CD4-positive, alpha-beta T cell treated with Interleukin-10 for 1 hour (primary cell): Measurements from ENCODE around the gene NOTCH3.

Experiments used
- DNase-seq: peaks from one replicate; pipeline ENCODE4 v3.0.0-alpha.2; 2020

NOTCH3 gene

DNA sequence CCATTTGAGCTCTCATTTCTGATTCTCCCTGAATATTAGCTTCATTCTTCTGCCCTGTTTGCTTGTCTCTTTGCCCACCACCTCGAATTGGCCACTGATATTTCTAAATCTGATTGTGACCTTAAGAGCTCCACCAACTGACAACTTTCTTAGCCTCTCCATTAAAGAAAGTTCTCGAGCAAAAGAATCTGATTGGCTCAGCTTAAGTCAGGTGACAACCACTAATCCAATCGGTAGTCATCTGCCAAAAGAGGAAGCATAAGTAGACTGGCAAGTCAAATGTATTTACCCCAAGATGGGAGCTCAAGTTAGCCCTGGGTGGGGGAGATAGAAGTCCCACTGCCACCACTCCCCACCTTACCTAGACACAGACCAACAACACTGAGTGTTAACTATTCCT lies 41.5 kb downstream of the NOTCH3 start:
- DNase-seq, result no peak

DNA sequence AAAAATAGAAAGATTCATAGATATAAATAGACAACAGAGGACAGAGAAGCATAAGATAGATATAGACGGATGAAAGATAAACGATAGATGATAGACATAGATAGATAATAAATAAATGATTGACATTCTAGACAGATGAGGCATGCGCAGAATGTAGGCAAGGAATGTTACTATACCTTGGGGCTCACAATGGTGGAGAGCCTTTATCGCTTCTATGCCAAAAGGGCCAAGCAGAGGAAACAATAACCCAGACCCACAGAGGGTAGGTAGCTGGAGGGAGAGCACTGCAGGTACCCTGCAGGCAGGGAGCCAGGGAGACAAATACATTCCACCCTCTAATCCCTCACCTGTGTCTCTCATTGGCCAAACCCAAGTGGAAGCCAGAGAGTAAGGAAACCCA lies 44.4 kb downstream of the NOTCH3 start:
- DNase-seq, result no peak

DNA sequence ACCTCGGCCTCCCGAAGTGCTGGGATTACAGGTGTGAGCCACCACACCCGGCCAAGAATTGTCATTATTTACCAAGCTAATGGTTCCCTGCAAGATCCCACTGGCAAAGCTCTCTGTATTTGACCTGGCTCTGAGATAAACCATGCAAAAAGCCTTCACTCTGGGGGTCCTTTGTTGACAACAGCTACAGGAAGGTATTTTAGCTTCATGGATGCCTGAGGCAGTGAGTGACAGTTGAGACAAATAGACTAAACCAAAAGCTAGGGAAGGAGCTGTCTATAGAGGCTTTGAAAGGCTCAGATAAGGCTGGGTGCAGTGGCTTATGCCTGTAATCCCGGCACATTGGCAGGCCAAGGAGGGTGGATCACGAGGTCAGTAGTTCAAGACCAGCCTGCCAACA lies 45.5 kb downstream of the NOTCH3 start:
- DNase-seq, result no peak

DNA sequence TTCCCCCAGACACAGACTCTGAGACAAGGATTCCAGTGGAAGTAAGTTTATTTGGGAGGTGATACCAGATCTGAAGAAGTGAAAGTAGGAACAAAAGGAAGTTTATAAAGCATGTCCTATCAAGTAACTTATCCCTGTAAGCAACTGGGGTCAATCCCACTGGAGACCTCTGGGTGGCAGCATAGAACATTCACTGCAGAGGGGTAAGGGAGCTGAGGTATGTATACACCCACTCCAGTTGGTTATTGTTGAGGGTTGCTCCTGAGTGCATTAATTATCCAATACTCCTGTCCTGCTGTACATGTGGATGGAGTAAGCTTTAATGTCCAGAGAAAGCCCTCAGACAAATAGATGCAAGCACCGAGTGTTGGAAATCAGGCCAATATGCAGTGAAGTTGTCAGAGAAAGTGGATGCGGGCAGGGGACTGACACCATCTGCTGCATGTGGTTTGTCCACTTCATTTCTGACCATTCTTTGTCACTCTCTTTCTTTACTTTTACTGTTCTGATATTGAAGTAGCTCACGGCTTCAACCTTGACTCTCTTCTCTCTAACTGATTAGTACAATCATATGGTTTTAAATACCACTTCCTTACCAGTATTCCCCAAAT lies 46.7 kb downstream of the NOTCH3 start:
- peak; percentile 37 for DNase-seq

DNA sequence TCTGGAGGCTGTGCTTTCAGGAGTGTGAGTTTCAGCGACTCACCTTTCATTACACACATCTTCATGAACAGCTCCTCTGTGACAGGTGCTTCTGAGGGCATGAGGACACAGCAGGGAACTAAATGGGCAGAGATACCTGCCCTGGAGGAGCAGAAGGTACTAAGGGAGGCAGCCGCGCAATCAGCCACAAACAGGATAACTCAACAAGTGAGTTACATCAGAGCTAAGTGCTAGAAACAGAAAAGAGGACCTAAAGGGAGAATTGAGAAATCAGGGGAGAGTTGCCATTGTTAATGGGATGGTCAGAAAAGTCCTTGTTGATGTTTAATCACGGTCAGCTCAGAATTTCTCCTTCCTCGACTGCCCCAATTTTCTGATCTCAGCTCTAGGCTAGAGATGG lies 51.1 kb downstream of the NOTCH3 start:
- no peak for DNase-seq

DNA sequence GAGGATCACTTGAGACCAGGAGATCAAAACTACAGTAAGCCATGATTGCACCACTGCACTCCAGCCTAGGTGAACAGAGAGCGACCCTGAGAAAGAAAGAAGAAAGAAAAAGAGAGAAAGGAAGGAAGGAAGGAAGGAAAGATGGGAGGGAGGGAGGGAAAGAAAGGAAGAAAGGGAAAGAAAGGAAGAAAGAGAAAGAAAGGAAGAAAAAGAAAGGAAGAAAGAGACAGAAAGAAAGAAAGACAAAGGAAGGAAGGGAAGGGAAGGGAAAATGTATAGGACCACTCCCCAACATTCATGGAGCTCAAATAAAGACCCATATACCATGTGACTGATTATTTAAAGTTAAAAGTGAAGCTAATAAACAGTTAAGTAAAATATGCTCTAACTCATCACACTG lies 53.7 kb downstream of the NOTCH3 start:
- no peak for DNase-seq

DNA sequence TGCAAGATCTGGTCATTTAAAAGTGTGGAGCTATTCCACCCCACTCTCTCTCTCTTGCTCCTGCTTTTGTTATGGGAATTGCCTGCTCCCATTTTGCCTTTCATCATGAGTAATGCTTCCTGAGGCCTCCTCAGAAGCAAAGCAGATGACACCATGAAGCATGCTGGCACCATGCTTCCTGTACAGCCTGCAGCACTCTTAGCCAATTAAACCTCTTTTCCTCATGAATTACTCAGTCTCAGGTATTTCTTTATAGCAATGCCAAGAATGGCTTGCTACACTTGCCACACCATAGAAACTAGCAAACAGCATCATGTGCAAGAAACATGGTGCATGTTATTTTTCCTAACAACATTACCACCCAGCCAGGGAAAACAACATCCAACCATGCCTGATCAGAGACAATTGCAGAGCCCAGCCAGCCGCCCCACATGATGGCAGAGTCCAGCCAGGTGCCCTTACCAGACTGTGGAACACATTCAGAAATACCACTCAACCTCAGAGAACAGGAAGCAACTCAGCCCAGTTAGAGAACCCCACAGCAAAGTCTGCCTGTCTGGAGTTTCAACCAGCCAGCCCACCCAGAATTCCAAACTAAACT lies 56.6 kb downstream of the NOTCH3 start:
- no peak for DNase-seq

DNA sequence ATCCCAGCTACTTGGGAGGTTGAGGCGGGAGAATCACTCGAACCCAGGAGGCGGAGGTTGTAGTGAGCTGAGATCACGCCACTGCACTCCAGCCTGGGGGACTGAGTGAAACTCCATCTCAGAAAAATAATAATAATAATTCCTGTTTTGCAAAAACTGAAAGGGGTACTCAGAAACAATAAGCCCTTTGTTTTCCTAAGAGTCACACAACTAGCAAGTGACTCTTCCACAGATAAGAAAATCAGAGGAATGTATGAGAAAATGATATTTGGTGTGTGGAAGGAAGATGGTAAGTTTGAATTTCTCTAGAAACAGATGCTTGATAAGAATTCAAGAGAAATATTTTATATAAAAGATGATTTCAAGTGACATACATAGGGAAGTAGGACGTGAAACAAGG lies 58.5 kb downstream of the NOTCH3 start:
- no peak for DNase-seq

DNA sequence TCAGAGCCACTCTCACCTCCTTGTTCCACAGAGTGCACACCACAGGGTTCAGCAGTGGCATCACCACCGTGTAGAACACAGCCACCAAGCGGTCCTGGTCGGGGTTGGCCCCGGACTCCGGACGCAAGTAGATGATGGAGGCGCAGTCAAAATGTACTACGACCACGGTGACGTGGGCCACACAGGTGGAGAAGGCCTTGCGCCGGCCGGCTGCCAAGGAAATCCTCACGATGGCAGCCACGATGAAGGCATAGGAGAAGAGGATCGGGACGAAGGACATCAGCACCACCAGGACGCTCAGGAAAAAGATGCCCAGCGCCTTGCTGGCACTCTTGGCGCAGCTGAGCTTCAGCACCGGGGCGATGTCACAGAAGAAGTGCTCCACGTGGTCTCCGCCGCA lies 59.7 kb downstream of the NOTCH3 start:
- no peak for DNase-seq

DNA sequence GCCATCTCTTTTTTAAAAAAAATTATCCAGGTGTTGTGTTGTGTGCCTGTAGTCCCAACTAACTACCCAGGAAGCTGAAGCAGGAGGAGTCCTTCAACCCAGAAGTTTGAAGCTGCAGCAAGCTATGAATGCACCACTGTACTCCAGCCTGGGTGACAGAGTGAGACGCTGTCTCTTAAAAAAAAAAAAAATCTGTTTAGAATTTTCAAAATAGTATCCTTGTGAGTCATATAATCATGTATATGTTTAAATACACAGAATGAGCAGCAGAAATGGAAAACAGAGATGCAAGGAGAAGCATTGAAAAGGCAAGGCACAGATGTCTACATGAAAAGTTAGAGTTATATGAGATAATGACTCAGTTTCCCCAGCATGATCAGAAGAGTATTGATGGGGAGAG lies 62.4 kb downstream of the NOTCH3 start:
- DNase-seq, result no peak

DNA sequence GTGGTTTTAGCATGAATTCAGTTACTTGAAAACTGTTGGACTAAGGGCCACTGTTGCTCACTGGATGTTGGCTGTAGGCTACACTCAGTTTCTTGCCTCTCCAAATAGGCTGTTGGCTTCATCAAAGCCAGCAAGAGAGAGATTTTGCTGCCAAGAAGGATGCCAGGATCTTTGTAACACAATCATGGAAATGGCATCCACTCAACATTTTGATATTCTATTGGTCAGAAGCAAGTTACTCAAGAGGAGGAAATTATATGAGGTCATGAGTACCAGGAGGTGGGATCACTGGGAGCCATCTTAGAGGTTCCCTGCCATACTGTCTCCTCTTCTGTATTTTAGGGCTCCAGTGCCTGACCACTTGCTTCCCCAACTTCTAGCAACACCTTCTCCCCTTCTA lies 63.0 kb downstream of the NOTCH3 start:
- DNase-seq, result no peak

DNA sequence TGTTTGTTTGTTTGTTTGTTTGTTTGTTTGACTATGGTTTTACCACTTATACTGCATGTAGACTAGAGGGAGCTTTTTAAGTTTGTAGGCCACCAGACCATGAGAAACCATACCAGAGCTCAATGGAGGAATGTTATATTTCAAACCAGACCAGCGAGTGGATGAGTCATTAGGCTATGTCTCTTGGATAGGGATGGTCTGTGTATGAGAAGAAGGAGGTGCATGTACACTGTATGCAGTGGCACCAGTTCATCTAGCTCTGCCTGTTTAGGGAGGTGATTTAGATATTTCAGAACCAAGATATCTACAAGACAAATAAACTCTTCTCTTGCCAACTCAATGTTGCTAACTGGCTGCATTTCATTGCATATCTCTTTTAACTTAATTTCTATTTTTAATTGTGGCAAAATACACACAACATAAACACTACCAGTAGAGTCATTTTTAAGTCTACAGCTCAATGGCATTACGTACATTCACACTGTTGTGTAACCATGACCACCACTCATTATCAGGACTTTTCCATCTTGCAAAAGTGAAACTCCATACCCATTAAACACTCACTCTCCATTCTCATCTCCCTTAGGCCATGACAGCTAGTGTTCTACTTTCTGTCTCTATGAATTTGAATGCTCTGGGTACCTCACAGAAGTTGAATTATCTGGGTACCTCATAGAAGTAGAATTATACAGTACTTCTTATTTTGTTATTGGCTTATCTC lies 64.4 kb downstream of the NOTCH3 start:
- no peak for DNase-seq

DNA sequence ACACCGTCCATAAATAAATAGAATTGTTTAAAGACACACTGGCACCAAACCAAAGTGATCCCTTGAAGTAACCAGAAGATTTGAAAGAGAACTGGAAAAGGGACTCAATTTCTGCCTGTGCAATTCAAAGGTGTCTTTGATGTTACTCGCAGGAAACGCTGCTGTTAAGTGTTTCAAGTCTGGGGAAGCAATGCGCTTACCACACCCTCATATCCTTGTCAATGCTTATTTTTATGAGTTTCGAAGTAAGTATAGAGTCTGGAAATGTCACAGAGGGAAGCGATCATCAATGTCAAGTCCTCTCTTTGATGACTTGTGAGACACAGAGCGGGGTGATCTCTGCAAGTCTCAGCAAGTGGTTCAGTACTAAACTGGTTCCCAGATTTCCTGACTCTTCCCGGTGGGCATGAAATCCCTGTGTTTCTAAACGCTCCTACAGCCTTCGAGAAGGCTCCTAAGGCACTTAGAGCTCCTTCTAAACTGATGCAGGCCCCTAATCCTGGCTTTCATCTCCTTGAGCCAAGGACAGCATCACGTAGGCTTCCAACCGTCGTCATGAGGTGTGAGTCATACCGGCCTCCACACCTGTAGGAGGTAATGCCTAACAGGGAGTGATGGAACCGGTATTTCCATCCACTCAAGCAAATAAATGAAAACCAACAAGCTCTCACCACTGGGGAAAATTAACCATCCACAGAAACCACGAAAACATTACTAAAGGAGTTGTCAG lies 70.8 kb downstream of the NOTCH3 start:
- DNase-seq, result peak; percentile 38

DNA sequence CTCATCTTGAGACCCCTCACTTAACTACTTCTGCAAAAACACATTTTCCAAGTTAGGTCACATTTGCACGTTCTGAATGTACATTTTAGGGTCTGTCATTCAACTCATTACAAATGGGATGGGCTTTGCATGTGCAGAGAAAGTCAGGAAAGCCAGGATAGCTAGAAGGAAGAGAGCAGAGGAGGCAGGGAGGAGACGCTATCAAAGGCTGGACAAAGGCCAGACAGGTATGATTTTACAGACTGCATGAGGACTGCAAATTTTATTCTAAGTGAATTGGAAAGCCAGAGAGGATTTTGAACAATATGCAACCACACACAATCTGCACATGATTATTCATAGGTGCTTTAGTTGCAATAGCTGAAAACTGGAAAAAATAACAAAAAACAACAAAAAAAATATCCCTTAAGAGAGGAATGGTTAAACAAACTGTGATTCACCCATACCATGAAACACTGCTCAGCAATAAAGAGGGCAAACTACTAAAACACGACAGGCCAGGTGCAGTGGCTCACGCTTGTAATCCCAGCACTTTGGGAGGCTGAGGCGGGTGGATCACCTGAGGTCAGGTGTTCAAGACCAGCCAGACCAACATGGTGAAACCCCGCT lies 72.5 kb downstream of the NOTCH3 start:
- no peak for DNase-seq

DNA sequence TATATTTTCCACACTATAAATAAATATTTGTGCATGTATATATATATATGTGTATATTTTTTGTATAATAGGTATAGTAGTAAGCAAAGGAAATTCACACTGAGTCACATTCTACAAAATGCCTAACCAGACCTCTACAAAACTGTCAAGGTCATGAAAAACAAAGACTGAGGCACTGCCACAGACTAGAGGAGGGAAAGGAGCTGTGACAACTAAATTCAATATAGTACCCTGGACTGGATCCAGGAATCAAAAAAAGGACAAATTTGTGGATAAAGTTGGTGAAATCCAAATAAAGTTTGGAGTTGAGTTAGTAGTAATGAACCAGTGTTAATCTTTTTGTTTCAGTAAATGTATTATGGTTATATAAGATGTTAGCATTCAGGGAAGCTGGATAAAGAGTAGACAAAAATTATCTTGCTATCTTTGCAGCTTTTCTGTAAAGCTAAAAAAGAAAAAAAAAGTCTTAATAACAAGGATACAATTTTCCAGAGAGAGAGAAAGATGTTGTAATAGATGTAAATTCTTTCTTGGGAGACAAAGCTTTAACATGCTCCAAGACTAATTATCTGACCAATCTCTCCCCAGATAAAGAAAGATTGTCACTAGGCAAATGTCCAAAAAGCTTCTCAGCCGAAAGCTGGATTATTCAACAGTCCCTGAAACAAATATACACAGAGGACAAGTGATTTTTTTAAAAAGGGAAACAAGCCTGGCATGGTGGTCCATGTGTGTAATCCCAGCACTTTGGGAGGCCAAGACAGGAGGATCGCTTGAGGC lies 74.5 kb downstream of the NOTCH3 start:
- no peak for DNase-seq

DNA sequence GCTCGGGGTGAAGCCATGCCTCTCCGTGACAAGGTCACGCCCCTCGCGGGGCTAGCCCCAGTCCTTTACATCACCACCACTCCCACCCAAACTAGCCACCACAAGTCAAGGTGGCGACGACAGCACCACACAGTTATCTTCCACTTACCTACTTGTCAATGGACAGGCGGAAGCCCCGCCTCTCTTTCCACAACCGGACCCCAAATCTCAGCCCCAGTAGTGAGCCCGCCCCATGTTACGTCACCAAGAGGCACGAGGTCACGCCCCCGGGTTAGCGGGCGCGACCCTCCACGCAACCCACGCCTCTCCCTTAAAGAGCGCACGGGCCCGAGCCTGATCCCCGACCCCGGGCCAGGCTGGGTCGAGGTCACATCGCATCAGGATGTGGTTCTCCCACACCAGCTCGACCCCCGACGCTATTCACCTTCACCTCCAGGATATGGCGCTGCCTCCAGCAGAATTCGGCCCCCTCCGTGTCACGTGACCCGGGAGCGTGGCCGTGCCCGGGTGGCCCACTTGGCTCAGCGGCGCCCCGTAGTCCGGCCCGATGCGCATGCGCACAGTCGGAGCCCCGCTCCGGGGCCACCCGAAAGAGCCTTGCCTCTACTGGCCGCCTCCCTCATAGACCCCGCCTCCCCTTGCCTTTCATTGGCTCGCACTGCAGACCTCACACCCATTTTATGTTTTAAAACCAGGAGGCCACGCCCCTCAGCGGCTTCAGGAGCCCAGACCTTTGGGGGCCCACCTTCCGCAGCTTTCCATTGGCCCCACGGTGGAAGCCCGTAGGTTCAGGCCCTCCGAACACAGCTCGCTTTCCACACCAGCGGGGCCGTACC lies 75.3 kb downstream of the NOTCH3 start:
- peak; percentile 98 for DNase-seq

DNA sequence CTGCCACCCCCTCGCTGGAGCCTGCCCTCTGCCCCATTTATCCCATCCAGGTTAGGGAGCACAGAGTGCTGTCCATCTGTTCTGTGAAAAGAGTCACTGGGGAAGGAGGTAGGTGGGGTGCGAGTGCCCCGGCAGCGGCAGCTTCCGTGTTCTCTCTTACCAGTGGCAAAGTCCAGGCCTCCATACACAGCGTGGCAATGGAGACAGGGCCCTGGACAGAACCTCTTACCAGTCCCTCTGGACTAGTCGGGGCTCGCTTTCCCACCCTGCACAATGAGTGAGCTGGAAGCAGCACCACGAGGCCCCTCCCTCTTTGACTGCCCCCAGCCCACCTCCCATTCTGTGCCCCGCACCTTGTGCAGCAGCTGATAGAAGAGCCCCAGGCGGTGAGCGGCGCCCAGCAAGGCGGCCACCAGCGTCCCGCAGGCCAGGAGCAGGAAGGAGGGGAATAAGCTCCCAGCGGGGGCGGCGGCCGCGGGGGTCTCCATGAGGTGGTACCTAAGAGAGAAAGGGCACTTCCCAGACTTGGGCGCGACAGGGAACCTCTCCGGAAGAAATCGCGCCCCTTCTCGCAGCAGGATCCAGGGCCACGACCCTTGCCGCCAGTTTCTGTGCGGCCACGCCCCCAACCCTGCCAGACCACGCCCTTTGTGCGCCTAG lies 76.1 kb downstream of the NOTCH3 start:
- no peak for DNase-seq

DNA sequence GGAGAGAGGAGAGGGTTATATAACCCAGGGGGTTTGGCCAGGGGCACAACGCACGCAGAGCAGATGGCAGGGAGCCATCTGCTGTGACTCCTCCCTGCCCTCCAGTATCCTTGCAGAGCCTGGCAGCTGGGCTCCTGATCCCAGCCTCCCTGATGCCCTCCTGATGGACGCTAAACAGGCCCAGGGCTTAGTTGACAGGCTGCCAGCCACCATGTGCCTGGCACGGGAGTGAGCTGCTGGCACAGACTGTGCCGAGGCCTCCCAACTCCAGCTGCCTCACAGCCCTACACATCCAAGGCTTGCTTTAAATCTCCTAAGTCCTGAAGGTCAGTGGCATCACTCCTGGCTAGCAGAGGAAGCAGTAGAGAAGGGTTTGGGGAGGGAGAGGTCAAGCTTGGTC lies 76.9 kb downstream of the NOTCH3 start:
- no peak for DNase-seq

DNA sequence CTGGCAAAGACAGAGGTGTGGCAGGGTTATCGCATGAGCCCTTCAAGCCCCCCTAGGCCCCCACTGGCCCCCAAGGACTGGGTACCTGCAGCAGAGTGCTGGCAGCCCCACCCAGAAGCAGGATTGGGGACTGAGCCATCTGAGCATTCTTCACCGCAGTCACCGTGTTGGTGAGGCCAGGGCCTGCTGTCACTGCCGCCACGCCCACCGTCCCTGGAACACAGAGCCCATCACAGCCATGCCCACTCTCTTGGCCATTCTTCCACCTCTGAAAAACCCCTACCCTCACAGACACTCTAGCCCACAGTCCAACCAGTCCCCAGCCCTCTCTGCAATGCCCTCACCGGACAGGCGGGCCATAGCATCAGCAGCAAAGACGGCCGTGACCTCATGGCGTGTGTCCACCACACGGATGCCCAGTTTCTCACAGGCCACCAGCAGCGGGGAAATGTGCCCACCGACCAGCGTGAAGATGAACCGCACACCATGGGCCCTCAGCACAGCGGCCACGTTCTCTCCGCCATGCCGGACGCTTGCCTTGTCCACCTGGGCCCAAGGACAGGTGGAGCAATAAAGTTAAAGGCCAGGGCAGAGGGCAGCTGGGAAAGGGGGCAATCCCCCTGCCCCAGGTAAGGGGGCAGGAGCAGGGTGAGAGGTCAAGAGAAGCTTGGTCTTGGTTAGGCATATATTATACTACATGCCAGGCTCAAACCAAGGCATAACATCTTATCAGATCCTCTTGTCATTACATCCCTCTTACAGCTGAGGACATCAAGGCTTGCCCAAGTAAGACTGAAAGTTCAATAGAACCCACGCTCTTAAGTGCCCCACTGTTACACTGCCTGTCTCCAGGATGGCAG lies 77.5 kb downstream of the NOTCH3 start:
- DNase-seq, result no peak
